ENCODE measurements around the gene DOCK10.

DOCK10 gene

DNA sequence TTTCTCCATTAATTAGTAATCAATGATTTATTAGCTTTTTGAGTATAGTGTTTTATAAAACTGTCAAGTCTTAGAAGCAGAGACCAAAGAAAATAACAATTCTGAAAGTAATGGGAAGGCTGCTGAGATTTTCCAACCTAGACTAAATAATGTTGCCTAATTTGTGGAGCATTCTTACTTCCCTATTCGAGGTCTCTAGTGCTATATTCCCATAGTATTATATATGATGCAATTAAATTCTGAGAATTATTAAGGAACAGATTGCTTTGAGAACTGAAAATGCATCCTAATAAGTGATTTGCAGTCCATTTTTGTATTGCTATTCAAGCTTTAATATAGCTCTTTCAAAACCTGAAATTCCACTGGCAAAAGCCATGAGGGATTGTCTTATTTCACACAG, 27.7 kb upstream of the DOCK10 start:
- TF ChIP-seq TCF4 (CRISPR knock-in tag; IDR thresholded peaks at IDR 0.05; ENCODE audit: borderline replicate concordance) (no peak), RARB (CRISPR knock-in tag; IDR thresholded peaks at IDR 0.05) (no peak), TOX (CRISPR knock-in tag; IDR thresholded peaks at IDR 0.05; ENCODE audit: borderline replicate concordance) (no peak), ZFP3 (CRISPR knock-in tag; IDR thresholded peaks at IDR 0.05) (no peak), OSR1 (CRISPR knock-in tag; IDR thresholded peaks at IDR 0.05) (no peak), CSDC2 (CRISPR knock-in tag; IDR thresholded peaks at IDR 0.05) (no peak), ESRRG (CRISPR knock-in tag; IDR thresholded peaks at IDR 0.05) (no peak)
- TF ChIP-seq, protein P1, sequence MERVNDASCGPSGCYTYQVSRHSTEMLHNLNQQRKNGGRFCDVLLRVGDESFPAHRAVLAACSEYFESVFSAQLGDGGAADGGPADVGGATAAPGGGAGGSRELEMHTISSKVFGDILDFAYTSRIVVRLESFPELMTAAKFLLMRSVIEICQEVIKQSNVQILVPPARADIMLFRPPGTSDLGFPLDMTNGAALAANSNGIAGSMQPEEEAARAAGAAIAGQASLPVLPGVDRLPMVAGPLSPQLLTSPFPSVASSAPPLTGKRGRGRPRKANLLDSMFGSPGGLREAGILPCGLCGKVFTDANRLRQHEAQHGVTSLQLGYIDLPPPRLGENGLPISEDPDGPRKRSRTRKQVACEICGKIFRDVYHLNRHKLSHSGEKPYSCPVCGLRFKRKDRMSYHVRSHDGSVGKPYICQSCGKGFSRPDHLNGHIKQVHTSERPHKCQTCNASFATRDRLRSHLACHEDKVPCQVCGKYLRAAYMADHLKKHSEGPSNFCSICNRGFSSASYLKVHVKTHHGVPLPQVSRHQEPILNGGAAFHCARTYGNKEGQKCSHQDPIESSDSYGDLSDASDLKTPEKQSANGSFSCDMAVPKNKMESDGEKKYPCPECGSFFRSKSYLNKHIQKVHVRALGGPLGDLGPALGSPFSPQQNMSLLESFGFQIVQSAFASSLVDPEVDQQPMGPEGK (CRISPR knock-in tag; IDR thresholded peaks at IDR 0.05; ENCODE audit: borderline replicate concordance) = no peak
- TF ChIP-seq, protein P2, sequence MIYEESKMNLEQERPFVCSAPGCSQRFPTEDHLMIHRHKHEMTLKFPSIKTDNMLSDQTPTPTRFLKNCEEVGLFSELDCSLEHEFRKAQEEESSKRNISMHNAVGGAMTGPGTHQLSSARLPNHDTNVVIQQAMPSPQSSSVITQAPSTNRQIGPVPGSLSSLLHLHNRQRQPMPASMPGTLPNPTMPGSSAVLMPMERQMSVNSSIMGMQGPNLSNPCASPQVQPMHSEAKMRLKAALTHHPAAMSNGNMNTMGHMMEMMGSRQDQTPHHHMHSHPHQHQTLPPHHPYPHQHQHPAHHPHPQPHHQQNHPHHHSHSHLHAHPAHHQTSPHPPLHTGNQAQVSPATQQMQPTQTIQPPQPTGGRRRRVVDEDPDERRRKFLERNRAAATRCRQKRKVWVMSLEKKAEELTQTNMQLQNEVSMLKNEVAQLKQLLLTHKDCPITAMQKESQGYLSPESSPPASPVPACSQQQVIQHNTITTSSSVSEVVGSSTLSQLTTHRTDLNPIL (CRISPR knock-in tag; IDR thresholded peaks at IDR 0.05; ENCODE audit: low read depth) = no peak
- no peak for ATAC-seq

DNA sequence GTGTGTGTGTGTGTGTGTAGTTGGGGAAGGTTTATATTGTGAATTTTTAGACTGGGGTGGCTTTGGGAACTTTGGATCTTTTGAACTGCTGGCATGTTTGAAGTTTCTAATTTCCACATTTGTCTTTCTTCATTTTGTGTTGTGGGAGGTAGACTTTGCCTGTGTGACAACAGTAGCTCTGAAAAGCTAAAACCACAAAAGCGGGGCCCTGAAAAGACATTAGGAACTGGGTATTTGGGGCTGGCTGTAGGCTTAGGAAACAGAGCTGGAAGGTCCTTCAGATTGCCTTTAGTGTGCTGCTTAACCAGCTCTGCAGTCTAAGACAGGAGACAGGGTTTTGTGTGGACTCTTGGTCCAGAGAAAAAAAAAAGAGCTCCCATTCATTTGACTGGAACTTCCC, 27.2 kb upstream of the DOCK10 start:
- ATAC-seq = no peak
- TF ChIP-seq, protein P3, sequence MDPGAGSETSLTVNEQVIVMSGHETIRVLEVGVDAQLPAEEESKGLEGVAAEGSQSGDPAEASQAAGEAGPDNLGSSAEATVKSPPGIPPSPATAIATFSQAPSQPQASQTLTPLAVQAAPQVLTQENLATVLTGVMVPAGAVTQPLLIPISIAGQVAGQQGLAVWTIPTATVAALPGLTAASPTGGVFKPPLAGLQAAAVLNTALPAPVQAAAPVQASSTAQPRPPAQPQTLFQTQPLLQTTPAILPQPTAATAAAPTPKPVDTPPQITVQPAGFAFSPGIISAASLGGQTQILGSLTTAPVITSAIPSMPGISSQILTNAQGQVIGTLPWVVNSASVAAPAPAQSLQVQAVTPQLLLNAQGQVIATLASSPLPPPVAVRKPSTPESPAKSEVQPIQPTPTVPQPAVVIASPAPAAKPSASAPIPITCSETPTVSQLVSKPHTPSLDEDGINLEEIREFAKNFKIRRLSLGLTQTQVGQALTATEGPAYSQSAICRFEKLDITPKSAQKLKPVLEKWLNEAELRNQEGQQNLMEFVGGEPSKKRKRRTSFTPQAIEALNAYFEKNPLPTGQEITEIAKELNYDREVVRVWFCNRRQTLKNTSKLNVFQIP (CRISPR knock-in tag; IDR thresholded peaks at IDR 0.05; ENCODE audit: borderline replicate concordance, low read depth) = no peak
- TF ChIP-seq, protein P2 (CRISPR knock-in tag; IDR thresholded peaks at IDR 0.05; ENCODE audit: low read depth) = no peak
- TF ChIP-seq BACH2 (CRISPR knock-in tag; IDR thresholded peaks at IDR 0.05; ENCODE audit: borderline replicate concordance) (no peak), GLIS3 (CRISPR knock-in tag; IDR thresholded peaks at IDR 0.05) (no peak), OSR1 (CRISPR knock-in tag; IDR thresholded peaks at IDR 0.05) (no peak), TOX (CRISPR knock-in tag; IDR thresholded peaks at IDR 0.05; ENCODE audit: borderline replicate concordance) (no peak), SNAI2 (CRISPR knock-in tag; IDR thresholded peaks at IDR 0.05) (no peak), ZNF8 (CRISPR knock-in tag; IDR thresholded peaks at IDR 0.05) (no peak), ARNTL (CRISPR knock-in tag; IDR thresholded peaks at IDR 0.05; ENCODE audit: borderline replicate concordance, low read depth) (no peak), PPARA (CRISPR knock-in tag; IDR thresholded peaks at IDR 0.05; ENCODE audit: borderline replicate concordance) (no peak), ESRRG (CRISPR knock-in tag; IDR thresholded peaks at IDR 0.05) (no peak), ZFP30 (CRISPR knock-in tag; IDR thresholded peaks at IDR 0.05) (no peak), ZC3H10 (CRISPR knock-in tag; IDR thresholded peaks at IDR 0.05) (no peak), ISL1 (CRISPR knock-in tag; IDR thresholded peaks at IDR 0.05) (no peak)
- TF ChIP-seq, protein P1 (CRISPR knock-in tag; IDR thresholded peaks at IDR 0.05; ENCODE audit: borderline replicate concordance) = no peak
- TF ChIP-seq, protein P4, sequence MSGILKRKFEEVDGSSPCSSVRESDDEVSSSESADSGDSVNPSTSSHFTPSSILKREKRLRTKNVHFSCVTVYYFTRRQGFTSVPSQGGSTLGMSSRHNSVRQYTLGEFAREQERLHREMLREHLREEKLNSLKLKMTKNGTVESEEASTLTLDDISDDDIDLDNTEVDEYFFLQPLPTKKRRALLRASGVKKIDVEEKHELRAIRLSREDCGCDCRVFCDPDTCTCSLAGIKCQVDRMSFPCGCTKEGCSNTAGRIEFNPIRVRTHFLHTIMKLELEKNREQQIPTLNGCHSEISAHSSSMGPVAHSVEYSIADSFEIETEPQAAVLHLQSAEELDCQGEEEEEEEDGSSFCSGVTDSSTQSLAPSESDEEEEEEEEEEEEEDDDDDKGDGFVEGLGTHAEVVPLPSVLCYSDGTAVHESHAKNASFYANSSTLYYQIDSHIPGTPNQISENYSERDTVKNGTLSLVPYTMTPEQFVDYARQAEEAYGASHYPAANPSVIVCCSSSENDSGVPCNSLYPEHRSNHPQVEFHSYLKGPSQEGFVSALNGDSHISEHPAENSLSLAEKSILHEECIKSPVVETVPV (CRISPR knock-in tag; IDR thresholded peaks at IDR 0.05) = no peak
- TF ChIP-seq, protein P5, sequence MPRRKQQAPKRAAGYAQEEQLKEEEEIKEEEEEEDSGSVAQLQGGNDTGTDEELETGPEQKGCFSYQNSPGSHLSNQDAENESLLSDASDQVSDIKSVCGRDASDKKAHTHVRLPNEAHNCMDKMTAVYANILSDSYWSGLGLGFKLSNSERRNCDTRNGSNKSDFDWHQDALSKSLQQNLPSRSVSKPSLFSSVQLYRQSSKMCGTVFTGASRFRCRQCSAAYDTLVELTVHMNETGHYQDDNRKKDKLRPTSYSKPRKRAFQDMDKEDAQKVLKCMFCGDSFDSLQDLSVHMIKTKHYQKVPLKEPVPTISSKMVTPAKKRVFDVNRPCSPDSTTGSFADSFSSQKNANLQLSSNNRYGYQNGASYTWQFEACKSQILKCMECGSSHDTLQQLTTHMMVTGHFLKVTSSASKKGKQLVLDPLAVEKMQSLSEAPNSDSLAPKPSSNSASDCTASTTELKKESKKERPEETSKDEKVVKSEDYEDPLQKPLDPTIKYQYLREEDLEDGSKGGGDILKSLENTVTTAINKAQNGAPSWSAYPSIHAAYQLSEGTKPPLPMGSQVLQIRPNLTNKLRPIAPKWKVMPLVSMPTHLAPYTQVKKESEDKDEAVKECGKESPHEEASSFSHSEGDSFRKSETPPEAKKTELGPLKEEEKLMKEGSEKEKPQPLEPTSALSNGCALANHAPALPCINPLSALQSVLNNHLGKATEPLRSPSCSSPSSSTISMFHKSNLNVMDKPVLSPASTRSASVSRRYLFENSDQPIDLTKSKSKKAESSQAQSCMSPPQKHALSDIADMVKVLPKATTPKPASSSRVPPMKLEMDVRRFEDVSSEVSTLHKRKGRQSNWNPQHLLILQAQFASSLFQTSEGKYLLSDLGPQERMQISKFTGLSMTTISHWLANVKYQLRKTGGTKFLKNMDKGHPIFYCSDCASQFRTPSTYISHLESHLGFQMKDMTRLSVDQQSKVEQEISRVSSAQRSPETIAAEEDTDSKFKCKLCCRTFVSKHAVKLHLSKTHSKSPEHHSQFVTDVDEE (CRISPR knock-in tag; IDR thresholded peaks at IDR 0.05) = no peak
